Mesenchymal stem cell (in vitro differentiated cells and primary cell): ENCODE measurements around the gene SLC9A8.

Experiments used
- DNase-seq: peaks from one replicate; pipeline ENCODE4 v3.0.0-alpha.2; 2013
- H2AFZ ChIP-seq: one replicate; pipeline ENCODE4 v1.6.1; 2013; ENCODE audit warnings: low read depth, mild to moderate bottlenecking, control low read depth, inconsistent platforms, low read length, moderate library complexity
- H2AK5ac ChIP-seq: 2 replicates; pipeline ENCODE4 v1.6.1; 2013; ENCODE audit warnings: low read length, moderate library complexity, mild to moderate bottlenecking, inconsistent platforms; ENCODE audit not compliant: severe bottlenecking
- H2BK120ac ChIP-seq: one replicate; pipeline ENCODE4 v1.6.1; 2013; ENCODE audit warnings: low read depth, mild to moderate bottlenecking, inconsistent platforms, low read length, moderate library complexity
- H2BK12ac ChIP-seq, 2 experiments: one replicate each; pipeline ENCODE4 v1.6.1; 2013; ENCODE audit warnings: inconsistent platforms in 2 of 2, low read length in 2 of 2, mild to moderate bottlenecking in 2 of 2, moderate library complexity in 2 of 2, control low read depth in 1 of 2
- H2BK15ac ChIP-seq: one replicate; pipeline ENCODE4 v1.6.1; 2013; ENCODE audit warnings: mild to moderate bottlenecking, low read depth, inconsistent platforms; ENCODE audit not compliant: poor library complexity, severe bottlenecking
- H2BK5ac ChIP-seq: 2 replicates; pipeline ENCODE4 v1.6.1; 2013; ENCODE audit warnings: low read depth, mild to moderate bottlenecking, low read length, control low read depth, inconsistent platforms; ENCODE audit not compliant: poor library complexity, severe bottlenecking
- H3K14ac ChIP-seq, 2 experiments: one replicate each; pipeline ENCODE4 v1.6.1; 2013; ENCODE audit warnings: inconsistent platforms in 2 of 2, low read length in 2 of 2, control low read depth in 1 of 2, mild to moderate bottlenecking in 1 of 2, moderate library complexity in 1 of 2
- H3K18ac ChIP-seq, 2 experiments: one replicate each; pipeline ENCODE4 v1.6.1; 2013; ENCODE audit warnings: inconsistent platforms in 2 of 2, low read length in 2 of 2, control low read depth in 1 of 2, low read depth in 1 of 2, mild to moderate bottlenecking in 1 of 2
- H3K23ac ChIP-seq, 2 experiments: one replicate each; pipeline ENCODE4 v1.6.1; 2013; ENCODE audit warnings: inconsistent platforms in 2 of 2, low read length in 2 of 2, mild to moderate bottlenecking in 2 of 2, moderate library complexity in 2 of 2, control low read depth in 1 of 2
- H3K27ac ChIP-seq: 2 replicates; pipeline ENCODE4 v1.5.1; 2013; ENCODE audit warnings: mild to moderate bottlenecking, moderate library complexity, low read length, control low read depth, inconsistent platforms; ENCODE audit not compliant: poor library complexity, severe bottlenecking
- H3K27me3 ChIP-seq, 2 experiments: 2 replicates each; pipeline versions ENCODE4 v1.6.1 to v1.7.0; 2013; ENCODE audit warnings: low read length in 2 of 2, mild to moderate bottlenecking in 2 of 2, moderate library complexity in 2 of 2, control low read depth in 1 of 2, inconsistent platforms in 1 of 2; ENCODE audit not compliant: control insufficient read depth in 1 of 2, insufficient read depth in 1 of 2
- H3K36me3 ChIP-seq, 2 experiments: 2 replicates each; pipeline versions ENCODE4 v1.6.1 to v1.7.0; 2013; ENCODE audit warnings: low read length in 2 of 2, control low read depth in 1 of 2, inconsistent platforms in 1 of 2, low read depth in 1 of 2, mild to moderate bottlenecking in 1 of 2; ENCODE audit not compliant: insufficient read depth in 2 of 2, control insufficient read depth in 1 of 2
- H3K4ac ChIP-seq, 2 experiments: one replicate each; pipeline ENCODE4 v1.6.1; 2013; ENCODE audit warnings: inconsistent platforms in 2 of 2, low read length in 2 of 2, mild to moderate bottlenecking in 2 of 2, moderate library complexity in 2 of 2, control low read depth in 1 of 2, low read depth in 1 of 2
- H3K4me1 ChIP-seq: 2 replicates; pipeline ENCODE4 v1.6.1; 2013; ENCODE audit warnings: low read depth, low read length, control low read depth; ENCODE audit not compliant: control insufficient read depth, insufficient read depth
- H3K4me2 ChIP-seq: 2 replicates; pipeline ENCODE4 v1.6.1; 2013; ENCODE audit warnings: low read length, mild to moderate bottlenecking, inconsistent platforms; ENCODE audit not compliant: poor library complexity, severe bottlenecking
- H3K4me3 ChIP-seq, 2 experiments: 2 replicates each; pipeline versions ENCODE4 v1.5.1 to v1.7.0; 2013; ENCODE audit warnings: low read length in 2 of 2, mild to moderate bottlenecking in 2 of 2, control low read depth in 1 of 2, low read depth in 1 of 2; ENCODE audit not compliant: insufficient read depth in 1 of 2
- H3K79me1 ChIP-seq: replicated peaks from 2 replicates; pipeline ENCODE4 v1.6.1; 2013; ENCODE audit warnings: mild to moderate bottlenecking, control low read depth, low read length, inconsistent platforms; ENCODE audit not compliant: poor library complexity, severe bottlenecking
- H3K9ac ChIP-seq: 2 replicates; pipeline ENCODE4 v1.7.0; 2013; ENCODE audit warnings: mild to moderate bottlenecking, low read length, moderate library complexity
- H3K9me3 ChIP-seq: 2 replicates; pipeline ENCODE4 v1.7.0; 2013; ENCODE audit warnings: mild to moderate bottlenecking, low read length; ENCODE audit not compliant: control insufficient read depth
- H4K8ac ChIP-seq: one replicate; pipeline ENCODE4 v1.6.1; 2013; ENCODE audit warnings: inconsistent platforms, mild to moderate bottlenecking, low read length, moderate library complexity
- H4K91ac ChIP-seq: one replicate; pipeline ENCODE4 v1.6.1; 2013; ENCODE audit warnings: mild to moderate bottlenecking, low read length, inconsistent platforms
- WGBS: methylation state at CpG from one replicate; pipeline ENCODE4 v1.1.7; 2013; ENCODE audit warnings: mixed read lengths; 5-methylcytosine and 5-hydroxymethylcytosine counted together

Gene SLC9A8

GRCh38 chr20:49906615-49907154, 94.1 kb downstream of the SLC9A8 start:
- H2BK12ac ChIP-seq: no peak overlapping the region
- no peak overlapping the region for H2BK120ac ChIP-seq
- H3K23ac ChIP-seq: no peak overlapping the region
- H3K4me2 ChIP-seq: no peak overlapping the region
- H2BK5ac ChIP-seq: no peak overlapping the region
- H3K4ac ChIP-seq: no peak overlapping the region
- H4K8ac ChIP-seq: no peak overlapping the region
- no peaks in the 10 kb centered on the region for H3K9me3 ChIP-seq
- H3K14ac ChIP-seq: no peak overlapping the region
- H3K4me3 ChIP-seq: no peak overlapping the region
- no peaks in the 10 kb centered on the region for H3K27me3 ChIP-seq
- 90% methylated on average over 15 of the region's 15 CpGs for WGBS
- H3K18ac ChIP-seq: no peak overlapping the region
- H3K9ac ChIP-seq: no peak overlapping the region
- DNase-seq: no peak
- H3K79me1 ChIP-seq: peaks cover 56% of the 10 kb centered on the region
- H2AK5ac ChIP-seq: no peak overlapping the region
- H3K36me3 ChIP-seq: peaks cover 71 to 73% of the 10 kb centered on the region in 2 experiments
- H2BK15ac ChIP-seq: no peak overlapping the region
- no peak overlapping the region for H2AFZ ChIP-seq
- no peak overlapping the region for H3K27ac ChIP-seq
- H3K4me1 ChIP-seq: no peaks in the 10 kb centered on the region
- no peak overlapping the region for H4K91ac ChIP-seq

GRCh38 chr20:49907405-49908257, 95.0 kb downstream of the SLC9A8 start:
- Histone ChIP-seq H3K4me2 (no peak overlapping the region), H2AFZ (no peak overlapping the region), H3K27ac (no peak overlapping the region), H3K79me1 (peaks cover 57% of the 10 kb centered on the region), H4K8ac (no peak overlapping the region), H3K9ac (no peak overlapping the region), H2AK5ac (no peak overlapping the region), H2BK5ac (no peak overlapping the region), H2BK15ac (no peak overlapping the region), H3K9me3 (no peaks in the 10 kb centered on the region), H3K36me3 (peaks cover 71% of the 10 kb centered on the region in 2 experiments), H3K14ac (no peak overlapping the region), H2BK12ac (no peak overlapping the region), H3K23ac (no peak overlapping the region), H3K4ac (no peak overlapping the region), H3K18ac (no peak overlapping the region), H4K91ac (no peak overlapping the region), H3K4me1 (no peaks in the 10 kb centered on the region), H2BK120ac (no peak overlapping the region), H3K27me3 (no peaks in the 10 kb centered on the region), H3K4me3 (no peak overlapping the region)
- DNase-seq: no peak
- 97% methylated on average over 19 of the region's 19 CpGs for WGBS

DNA sequence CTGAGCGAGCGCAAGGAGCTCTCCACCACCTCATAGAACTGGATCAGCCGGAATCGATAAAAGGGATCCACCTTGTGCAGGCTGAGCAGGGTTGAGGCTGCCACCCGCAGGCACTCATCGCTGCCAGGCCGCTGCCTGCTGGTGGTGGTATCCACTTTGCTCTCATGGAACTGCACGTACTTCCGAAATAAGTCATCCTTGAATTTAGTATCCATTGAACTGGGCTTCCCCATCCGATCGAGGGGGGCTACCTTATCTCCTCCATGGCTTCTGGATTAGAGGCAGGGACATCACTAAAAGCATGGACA, 95.6 kb downstream of the SLC9A8 start:
- H3K9ac ChIP-seq: no peak overlapping the region
- H2AFZ ChIP-seq: no peak overlapping the region
- no peaks in the 10 kb centered on the region for H3K4me1 ChIP-seq
- H3K27ac ChIP-seq: no peak overlapping the region
- H3K27me3 ChIP-seq: no peaks in the 10 kb centered on the region
- no peak overlapping the region for H4K91ac ChIP-seq
- H3K14ac ChIP-seq: no peak overlapping the region
- H3K4me2 ChIP-seq: no peak overlapping the region
- H2BK120ac ChIP-seq: no peak overlapping the region
- H3K18ac ChIP-seq: no peak overlapping the region
- no peak overlapping the region for H4K8ac ChIP-seq
- H3K36me3 ChIP-seq: peaks cover 69 to 71% of the 10 kb centered on the region in 2 experiments
- H2BK5ac ChIP-seq: no peak overlapping the region
- H2BK15ac ChIP-seq: no peak overlapping the region
- H3K4ac ChIP-seq: no peak overlapping the region
- no peak overlapping the region for H3K23ac ChIP-seq
- no peak overlapping the region for H2BK12ac ChIP-seq
- peaks cover 57% of the 10 kb centered on the region for H3K79me1 ChIP-seq
- no peak for DNase-seq
- 95% methylated on average over 11 of the region's 11 CpGs for WGBS
- H2AK5ac ChIP-seq: no peak overlapping the region
- H3K9me3 ChIP-seq: no peaks in the 10 kb centered on the region
- H3K4me3 ChIP-seq: no peak overlapping the region

DNA sequence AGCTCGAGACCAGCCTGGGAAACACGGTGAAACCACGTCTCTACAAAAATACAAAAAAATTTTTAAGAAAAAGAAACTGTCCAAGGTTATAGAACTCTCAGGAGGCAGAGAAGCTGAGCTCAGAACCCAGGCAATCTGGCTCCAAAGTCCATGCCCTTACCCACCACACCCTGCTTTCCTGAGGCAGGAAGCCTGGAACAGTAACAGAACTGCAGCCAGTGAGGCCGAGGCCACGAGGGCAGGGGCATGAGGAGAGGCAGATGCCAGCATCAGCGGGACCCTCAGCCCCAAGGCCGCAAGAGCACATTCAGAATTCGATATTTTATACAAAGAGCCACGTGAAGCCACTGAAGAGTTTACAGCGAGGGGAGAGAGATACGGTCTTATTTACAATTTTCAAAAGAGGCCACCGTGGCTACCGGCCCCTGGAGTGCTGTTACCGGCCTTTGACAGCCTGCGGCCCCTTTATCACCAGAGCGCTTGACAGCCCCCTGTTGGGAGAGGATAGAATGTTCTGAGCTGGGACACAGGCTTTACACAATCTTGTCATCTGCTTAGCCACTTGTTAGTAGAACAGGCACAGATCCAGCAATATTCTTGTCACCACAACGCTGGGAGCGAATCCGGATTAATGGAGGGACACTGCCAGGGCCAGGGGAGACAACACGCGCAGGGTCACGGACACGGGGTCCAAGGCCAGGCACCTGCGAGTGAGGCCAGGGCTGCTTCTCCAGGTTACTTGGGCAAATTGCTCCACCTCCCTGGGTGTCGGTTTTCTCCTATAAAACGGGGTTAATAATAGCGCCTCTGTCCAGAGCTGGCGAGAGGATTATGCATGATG, 97.1 kb downstream of the SLC9A8 start:
- H3K9me3 ChIP-seq: no peaks in the 10 kb centered on the region
- no peak overlapping the region for H3K9ac ChIP-seq
- H3K27ac ChIP-seq: no peak overlapping the region
- no peak overlapping the region for H3K4me2 ChIP-seq
- H2AK5ac ChIP-seq: no peak overlapping the region
- WGBS: 87% methylated on average over 28 of the region's 28 CpGs
- H3K79me1 ChIP-seq: peaks cover 50% of the 10 kb centered on the region
- H2BK12ac ChIP-seq: no peak overlapping the region
- H2BK120ac ChIP-seq: no peak overlapping the region
- H2BK5ac ChIP-seq: no peak overlapping the region
- no peak overlapping the region for H3K4ac ChIP-seq
- no peak overlapping the region for H4K8ac ChIP-seq
- no peak overlapping the region for H3K23ac ChIP-seq
- H3K4me3 ChIP-seq: no peak overlapping the region
- DNase-seq: no peak
- H3K36me3 ChIP-seq: peaks cover 56 to 61% of the 10 kb centered on the region in 2 experiments
- no peaks in the 10 kb centered on the region for H3K27me3 ChIP-seq
- no peak overlapping the region for H2AFZ ChIP-seq
- no peak overlapping the region for H3K18ac ChIP-seq
- no peak overlapping the region for H3K14ac ChIP-seq
- H4K91ac ChIP-seq: no peak overlapping the region
- H3K4me1 ChIP-seq: peaks cover 11% of the 10 kb centered on the region
- no peak overlapping the region for H2BK15ac ChIP-seq
